NOMO-1 treated with dmso at 0.1 percent for 144 hours (cell line): Measurements from ENCODE around the gene MAN2B2.

Experiments
- DNase-seq: peaks from one replicate; lab custom pipeline; 2025; ENCODE audit not compliant: unreplicated experiment; lab: John Stamatoyannopoulos, UW

The MAN2B2 gene

DNA sequence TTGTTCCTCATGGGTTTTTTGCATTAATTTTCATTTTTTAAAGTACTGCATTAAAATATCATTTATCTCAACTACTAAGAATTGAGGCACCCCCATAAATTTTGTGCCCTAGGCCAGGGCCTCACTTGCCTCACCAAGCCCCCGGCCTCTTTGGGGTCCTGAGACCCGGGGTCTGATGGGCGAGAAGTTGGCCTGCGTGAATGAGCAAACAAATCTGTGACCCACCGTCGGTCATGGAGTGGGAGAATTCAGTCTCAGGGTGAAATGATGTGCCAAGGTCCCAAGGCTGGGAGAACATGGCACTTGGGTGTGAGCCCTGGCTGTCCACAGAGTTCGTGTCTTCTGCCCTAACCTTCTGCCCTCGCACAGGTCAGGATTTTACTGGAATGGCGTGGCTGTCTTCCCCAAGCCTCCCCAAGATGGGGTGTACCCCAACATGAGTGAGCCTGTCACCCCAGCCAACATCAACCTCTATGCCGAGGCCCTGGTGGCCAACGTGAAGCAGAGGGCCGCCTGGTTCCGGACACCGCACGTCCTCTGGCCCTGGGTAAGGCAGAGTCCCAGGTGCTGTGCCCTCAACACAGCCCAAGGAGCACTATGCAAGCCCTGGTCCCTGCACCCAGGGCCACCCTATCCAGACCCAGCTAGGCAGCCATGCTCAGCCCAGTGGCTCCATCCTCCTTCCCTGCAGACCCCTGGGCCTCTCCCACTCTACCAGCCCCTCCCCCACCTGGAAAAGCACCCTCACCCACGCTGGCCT lies 18.0 kb downstream of the MAN2B2 start:
- DNase-seq: no peak

DNA sequence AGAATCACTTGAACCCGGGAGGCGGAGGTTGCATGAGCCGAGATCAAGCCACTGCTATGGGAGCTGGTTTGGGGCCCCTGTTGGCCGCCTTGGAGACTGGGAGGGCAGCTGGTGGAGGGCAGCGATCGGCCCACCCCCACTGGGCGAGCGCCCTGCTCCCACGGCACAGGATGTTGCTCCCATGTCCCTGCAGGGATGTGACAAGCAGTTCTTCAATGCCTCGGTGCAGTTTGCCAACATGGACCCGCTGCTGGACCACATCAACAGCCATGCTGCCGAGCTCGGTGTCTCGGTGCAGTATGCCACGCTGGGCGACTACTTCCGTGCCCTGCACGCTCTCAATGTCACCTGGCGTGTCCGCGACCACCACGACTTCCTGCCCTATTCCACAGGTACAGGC lies 19.4 kb downstream of the MAN2B2 start:
- no peak for DNase-seq

DNA sequence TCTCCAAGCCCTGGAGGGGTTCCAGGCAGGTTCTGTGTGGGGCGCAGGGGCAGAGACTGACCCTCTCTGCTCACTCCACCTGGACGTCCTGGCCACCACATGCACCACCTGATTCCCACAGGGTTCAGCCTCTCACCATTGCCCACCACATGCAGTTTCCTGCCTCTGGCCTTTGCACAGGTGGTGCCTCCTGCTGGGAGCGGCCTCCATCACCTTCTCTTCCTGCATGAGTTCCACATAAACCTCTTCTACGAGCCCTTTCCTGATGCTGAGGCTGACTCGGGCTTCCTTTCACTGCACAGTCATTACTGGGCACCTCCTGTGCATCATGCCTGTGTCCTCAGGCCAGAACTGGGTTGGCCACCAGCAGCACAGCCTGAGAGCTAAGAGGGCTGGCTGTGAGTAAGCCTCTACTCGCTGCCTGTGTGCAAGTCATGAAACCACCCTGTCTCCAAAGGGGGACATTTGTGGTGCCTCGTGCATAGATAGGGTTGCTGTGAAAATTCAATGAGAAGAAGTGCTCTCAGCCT lies 19.9 kb downstream of the MAN2B2 start:
- no peak for DNase-seq

DNA sequence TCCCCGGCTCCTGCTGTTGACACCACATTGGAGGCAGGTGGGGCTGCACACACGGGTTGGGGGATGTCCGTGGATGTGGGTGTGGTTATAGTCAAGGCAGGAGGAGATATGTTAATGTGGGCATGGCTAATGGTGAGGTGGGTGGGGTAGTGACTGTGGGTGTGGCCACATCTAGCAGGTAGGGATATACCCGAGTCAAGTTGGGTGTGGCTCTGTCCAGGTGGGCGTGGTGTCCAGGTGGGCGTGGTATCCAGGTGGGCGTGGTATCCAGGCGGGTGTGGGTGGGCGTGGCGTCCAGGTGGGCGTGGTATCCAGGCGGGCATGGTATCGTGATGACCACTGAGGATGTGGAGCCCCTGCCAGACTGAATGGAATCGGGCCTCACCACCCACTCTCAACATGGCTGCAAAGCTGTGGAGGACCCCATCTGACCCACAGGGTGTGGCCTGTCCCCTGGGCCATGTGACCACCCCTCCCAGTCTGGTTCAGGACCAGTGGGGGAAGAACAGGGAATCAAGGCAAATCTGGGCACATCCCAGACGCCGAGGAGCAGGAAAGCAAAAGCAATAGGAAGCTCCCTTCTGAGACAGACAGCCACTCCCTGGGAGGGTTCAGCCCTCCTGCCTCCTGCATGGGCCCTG lies 21.0 kb downstream of the MAN2B2 start:
- DNase-seq: no peak

DNA sequence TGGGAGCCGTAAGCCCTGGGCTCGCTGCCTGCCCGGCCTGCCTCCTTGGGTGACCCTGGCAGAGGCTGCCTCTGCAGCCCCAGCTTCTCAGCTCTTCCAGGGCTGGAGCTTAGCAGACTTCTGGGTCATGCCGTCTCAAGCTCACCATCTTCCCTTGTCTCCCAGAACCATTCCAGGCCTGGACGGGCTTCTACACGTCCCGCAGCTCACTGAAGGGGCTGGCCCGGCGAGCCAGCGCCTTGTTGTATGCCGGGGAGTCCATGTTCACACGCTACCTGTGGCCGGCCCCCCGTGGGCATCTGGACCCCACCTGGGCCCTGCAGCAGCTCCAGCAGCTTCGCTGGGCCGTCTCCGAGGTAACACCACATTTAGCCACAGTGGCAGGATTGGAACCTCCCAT lies 22.0 kb downstream of the MAN2B2 start:
- no peak for DNase-seq

DNA sequence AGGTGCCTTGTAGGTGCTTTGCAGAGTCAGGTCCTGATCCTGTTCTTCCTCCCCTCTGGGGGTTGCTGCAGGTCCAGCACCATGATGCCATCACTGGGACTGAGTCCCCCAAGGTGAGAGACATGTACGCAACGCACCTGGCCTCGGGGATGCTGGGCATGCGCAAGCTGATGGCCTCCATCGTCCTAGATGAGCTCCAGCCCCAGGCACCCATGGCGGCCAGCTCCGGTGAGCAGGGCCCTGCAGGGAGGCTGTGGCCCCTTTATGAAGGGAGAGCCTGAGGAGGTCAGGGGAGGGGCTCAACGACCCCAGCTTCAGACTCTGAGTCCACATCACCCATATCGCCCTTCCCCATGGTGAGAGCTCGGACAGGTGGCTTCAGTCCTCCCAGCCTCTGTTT lies 23.1 kb downstream of the MAN2B2 start:
- no peak for DNase-seq

DNA sequence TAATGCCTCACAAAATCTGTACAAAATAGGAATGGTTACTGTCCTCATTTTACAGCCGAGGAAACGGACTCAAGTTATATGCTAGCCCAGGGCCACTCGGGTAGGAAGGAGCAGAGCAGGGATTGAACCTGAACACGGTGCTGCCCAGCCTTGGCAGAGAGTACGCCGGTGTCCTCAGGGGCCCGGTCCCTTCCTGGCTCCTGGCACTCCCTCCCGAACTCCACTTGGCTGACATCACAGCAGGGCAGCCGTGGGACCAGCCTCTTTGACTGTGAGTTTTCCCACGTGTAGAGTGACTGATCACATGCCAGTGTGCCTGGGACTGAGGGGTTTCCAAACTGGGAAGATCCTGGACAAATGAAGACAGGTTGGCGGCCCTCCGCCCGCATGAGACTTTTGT lies 23.7 kb downstream of the MAN2B2 start:
- no peak for DNase-seq

DNA sequence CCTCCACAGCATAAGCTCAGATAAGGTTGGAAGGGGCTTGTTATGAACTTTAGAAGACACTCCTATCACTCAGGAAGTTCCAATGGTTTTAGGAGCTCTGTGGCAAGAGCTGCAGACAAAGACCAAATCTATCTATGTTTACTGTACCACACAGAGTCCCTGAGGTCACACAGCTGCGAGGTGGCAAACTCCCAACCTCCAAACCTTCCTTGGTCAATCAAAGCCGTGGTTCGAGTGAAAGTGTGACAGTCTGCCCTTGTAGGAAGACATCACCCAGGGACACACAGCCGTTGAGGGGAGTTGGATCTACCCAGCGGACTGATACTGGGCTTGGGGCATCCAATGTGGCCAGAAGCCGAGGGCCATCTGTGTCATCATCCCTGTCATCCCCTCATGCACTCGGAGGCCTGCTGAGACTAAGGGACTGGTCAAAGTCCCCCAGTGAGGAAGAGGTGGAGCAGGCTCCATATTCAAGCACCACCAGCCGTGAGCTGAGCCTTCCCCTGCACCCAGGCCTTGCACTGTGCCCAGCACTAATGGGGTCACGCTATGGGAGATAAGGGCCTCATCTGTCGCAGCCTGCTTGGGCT lies 26.8 kb downstream of the MAN2B2 start:
- no peak for DNase-seq

DNA sequence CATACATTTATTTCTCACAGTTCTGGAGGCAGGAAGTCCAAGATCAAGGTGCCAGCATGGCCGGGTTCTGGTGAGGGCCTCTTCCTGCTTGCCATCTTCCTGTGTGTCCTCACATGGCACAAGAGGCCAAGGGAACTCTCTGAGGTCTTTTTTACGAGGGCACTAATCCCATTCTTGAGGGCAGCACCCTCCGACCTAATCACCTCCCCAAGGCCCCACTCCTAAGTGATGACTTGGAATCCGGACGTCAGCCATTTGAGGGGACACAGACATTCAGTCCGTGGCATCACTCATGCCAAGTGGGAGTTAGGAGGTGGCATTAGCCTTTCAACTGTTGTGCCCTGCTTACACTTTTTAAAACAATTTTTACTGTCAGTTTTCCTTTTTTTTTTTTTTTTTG lies 27.3 kb downstream of the MAN2B2 start:
- no peak for DNase-seq

DNA sequence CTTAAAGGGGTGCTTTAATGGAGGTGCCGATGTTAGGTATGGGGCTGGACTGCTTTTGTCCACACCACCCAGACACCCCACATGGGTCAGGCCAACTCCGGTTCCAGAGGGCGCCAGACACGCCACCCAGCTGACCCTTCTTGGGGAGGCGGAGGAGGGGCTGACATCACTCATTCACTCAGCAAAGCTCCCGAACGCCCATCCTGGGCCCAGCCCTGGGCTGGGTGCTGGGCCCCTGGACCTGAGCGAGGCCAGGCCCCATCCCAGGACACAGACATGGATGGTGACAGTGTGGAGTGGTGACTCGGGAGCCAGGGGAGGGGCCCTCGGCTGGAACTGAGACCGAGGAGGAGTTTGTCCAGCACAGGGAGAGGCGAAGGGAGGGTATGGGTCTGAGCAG lies 28.1 kb downstream of the MAN2B2 start:
- DNase-seq: no peak

DNA sequence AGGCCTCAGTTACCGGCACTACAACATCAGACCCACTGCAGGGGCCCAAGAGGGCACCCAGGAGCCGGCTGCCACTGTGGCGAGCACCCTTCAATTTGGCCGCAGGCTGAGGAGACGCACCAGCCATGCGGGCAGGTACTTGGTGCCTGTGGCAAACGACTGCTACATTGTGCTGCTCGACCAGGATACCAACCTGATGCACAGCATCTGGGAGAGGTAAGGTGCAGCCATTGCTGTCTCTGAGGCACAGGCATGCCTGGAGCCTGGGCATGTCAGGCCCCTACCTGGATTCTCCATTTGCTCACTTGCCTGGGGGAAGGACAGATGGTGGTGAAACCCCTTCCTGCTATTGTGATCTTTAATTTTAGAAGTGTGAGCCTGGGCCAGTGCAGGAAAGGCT lies 30.1 kb downstream of the MAN2B2 start:
- DNase-seq: no peak

DNA sequence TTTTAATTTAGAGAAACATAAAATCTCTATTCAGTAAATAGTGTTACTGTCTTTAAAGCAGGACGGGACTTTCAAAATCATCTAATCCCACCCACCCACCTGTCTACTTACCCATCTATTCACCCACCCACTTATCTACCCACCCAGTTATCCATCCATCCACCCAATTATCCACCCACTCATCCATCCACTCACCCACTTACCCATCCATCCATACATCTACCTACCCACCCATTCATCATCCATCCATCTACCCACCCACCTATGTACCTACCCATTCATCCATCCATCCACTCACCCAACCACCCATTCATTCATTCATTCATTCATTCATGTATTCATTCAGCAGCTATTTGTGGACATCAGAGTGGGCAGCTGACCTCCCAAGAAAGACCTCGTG lies 30.6 kb downstream of the MAN2B2 start:
- no peak for DNase-seq

DNA sequence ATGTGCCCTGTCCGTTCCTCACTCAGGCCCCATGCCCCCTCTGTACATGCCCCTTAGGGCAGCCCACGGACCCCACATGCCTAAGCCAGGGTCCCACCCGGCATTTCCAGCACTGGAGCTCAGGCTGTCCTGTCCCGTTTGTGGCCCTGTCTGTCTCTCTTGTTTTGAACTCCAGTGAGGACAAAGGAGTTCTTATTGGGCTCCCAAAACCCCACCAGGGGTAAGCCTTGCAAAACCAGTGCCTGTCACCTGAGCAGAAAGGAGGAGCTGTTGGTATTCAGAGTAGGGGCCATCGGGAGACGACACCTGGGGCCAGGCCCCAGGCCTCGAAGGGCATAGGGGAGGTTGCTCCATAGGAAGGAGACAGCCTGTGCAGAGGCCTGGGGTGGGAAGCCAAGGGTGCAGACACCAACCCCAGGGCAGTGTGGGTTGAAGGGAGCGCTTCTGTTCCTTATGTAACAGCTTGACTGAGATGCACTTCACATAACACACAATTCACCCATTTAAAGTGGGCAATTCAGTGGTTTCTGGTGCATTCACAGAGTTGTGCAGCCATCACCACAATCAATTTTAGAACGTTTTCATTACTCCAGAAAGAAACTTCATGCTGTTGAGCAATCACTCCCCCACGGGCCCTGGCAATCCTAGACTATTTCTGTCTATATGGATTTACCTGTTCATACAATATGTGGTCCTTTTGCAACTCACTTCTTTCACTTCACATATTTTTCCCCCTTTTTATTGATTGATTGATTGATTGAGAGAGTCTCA lies 31.7 kb downstream of the MAN2B2 start:
- no peak for DNase-seq

DNA sequence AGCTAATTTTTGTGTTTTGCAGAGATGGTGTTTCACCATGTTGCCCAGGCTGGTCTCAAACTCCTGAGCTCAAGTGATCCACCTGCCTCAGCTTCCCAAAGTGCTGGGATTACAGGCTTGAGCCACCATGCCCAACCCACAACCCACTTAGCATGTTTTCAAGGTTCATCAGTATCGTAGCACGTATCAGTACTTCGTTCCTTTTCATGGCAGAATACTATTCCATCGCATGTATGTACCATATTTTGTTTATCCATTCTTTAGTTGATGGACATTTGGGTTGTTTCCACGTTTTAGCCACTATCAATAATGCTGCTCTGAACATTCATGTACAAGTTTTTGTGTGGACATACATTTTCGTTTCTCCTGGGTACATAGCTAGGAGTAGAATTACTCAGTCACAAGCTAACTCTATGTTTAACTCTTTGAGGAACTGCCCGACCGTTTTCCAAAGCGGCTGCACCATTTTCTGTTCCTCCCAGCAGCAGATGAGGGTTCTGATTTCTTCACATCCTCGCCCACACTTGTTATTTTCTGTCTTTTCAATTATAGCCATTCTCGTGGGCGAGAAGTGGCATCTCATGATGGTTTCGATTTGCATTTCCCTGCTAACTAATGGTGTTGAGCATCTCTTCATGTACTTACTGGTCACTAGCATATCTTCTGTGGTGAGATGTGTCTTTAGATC lies 32.5 kb downstream of the MAN2B2 start:
- no peak for DNase-seq

DNA sequence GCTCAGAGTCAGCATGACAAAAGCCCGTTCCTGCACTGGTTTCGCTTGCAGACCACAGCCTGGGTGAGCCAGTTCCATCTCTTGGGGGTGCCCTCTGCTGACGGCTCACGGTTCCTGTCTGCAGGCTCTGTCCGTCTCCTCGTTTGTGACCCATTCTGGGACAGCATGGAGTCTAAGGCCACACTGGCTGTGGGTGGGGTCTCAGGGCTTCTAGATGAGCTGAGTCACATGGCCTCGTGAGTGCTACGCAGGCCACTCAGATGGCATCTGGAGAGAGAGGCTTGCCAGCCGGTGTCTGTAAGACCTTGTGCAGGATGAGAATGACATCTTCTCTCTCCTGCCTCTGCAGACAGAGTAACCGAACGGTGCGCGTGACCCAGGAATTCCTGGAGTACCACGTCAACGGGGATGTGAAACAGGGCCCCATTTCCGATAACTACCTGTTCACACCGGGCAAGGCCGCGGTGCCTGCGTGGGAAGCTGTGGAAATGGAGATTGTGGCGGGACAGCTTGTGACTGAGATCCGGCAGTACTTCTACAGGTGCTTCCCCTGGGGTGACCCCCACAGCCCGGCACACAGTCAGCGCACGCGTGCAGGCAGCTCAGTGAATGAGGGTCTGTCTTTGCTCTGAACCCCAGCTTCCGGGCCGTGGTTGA lies 33.9 kb downstream of the MAN2B2 start:
- DNase-seq: no peak

DNA sequence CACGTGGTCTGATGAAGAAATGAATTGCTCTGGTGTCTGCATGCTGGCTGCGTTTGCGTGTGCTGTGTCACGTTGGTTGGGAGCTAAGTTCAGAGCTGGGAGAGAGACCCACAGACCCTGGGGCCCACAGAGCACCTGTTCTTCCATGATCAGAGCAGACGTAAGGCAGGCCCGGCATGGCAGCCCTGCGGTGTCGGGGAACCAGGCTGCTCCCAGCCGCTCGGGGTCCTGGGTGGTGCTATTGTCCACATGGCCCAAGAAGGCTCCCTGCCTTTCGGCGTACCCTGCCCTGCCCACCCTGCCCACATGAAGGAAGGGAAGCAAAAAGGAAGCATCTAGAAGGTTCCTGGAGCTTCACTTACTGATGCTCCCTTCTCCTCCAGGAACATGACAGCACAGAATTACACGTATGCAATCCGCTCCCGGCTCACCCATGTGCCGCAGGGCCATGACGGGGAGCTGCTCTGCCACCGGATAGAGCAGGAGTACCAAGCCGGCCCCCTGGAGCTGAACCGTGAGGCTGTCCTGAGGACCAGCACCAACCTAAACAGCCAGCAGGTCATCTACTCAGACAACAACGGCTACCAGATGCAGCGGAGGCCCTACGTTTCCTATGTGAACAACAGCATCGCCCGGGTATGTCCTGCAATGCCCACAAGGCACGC lies 34.6 kb downstream of the MAN2B2 start:
- no peak for DNase-seq

DNA sequence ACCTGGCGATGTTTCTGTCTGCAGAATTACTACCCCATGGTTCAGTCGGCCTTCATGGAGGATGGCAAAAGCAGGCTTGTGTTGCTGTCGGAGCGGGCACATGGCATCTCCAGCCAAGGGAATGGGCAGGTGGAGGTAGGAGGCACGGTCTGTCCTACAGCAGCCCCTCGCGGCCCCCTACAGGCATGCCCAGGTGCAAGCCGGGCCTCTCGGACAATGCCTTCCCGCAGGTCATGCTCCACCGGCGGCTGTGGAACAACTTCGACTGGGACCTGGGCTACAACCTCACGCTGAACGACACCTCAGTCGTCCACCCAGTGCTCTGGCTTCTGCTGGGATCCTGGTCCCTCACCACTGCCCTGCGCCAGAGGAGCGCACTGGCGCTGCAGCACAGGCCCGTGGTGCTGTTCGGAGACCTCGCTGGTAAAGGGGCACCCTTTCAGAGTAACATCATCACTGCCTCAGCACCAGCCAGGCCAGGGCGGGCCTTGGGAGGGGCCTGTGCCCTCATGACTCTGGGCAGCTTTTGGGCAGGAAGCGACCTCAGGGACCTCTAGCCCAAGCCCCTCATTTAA lies 36.0 kb downstream of the MAN2B2 start:
- DNase-seq: no peak

DNA sequence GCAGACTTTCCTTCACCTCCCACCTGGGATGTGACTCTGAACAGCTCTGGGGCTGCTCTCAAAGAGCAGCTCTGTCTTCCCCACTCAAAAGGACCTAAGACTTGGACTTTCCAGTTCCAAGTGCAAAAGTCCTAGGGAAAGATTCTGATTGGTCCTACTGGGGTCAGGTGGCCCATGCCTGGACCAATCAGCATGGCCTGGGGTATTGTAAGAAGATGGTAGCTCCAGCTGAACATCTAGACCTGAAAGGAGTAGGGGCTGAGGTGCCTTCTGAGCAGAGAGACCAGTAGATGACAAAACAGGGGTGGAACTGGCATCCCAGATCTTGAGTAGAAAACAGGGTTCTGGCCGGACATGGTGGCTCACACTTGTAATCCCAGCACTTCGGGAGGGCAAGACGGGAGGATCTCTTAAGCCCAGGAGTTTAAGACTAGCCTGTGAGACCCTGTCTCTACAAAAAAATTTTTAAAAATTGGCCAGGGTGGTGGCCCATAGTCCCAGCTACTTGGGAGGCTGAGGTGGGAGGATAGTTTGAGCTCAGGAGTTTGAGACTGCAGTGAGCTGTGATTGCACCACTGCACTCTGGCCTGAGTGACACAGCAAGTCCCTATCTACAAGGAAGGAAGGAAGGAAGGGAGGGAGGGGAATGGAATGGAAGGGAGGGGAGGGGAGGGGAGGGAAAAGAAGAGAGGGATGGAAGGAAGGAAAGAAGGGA lies 38.1 kb downstream of the MAN2B2 start:
- DNase-seq: no peak
